Breast epithelium (tissue), 3 donors: Measurements from ENCODE around the gene DUSP9.

ENCODE experiments used
- CTCF ChIP-seq, 3 donors: fragments of 450-650 bp; IDR thresholded peaks; one replicate each; pipeline ENCODE4 v1.5.1; 2016 to 2017; ENCODE audit warnings: antibody characterized with exemption in 3 of 3, mild to moderate bottlenecking in 3 of 3, moderate library complexity in 3 of 3
- POLR2A ChIP-seq: fragments of 450-650 bp; IDR thresholded peaks from one replicate; pipeline ENCODE4 v1.6.1; 2016; ENCODE audit warnings: antibody characterized with exemption, mild to moderate bottlenecking, moderate library complexity

GRCh38 chrX:153633607-153634180 is 13.3 kb upstream of the DUSP9 start:
- TF ChIP-seq CTCF (IDR thresholded peaks at IDR 0.05) (no peak), POLR2A (no peak)
